Mesothelial cell of epicardium (in vitro differentiated cells): ENCODE measurements around the gene MRPL16. TPM values are rescaled to one million over a fixed set of nuclear protein-coding genes. Genes with fewer than 3 reads are reported as not detected.
"Not testable (repeated sequence)": the region's sequence is repeated elsewhere in the genome, so short reads cannot be mapped to it uniquely, and the experiment has no call there.

ENCODE experiments used
- DNase-seq, 2 experiments: peaks; one replicate each; pipeline ENCODE4 v3.0.0; 2021; ENCODE audit warnings: low spot score in 2 of 2; ENCODE audit not compliant: unreplicated experiment in 2 of 2
- H3K27ac Mint-ChIP-seq: 2 replicates; pipeline ENCODE4 v1.8.0; 2021; ENCODE audit warnings: mixed read lengths
- H3K27me3 Mint-ChIP-seq: 2 replicates; pipeline ENCODE4 v1.8.0; 2021; ENCODE audit warnings: low read depth, mixed read lengths
- H3K36me3 Mint-ChIP-seq: 2 replicates; pipeline ENCODE4 v1.8.0; 2021; ENCODE audit warnings: mixed read lengths
- H3K4me1 Mint-ChIP-seq: 2 replicates; pipeline ENCODE4 v1.8.0; 2021; ENCODE audit warnings: mixed read lengths
- H3K4me3 Mint-ChIP-seq: 2 replicates; pipeline ENCODE4 v1.8.0; 2021; ENCODE audit warnings: mild to moderate bottlenecking, moderate library complexity, mixed read lengths
- H3K9me3 Mint-ChIP-seq: 2 replicates; pipeline ENCODE4 v1.8.0; 2021; ENCODE audit warnings: mixed read lengths
- CTCF ChIP-seq: fragments of 200-600 bp; sonication (generic); IDR thresholded peaks from one replicate; pipeline ENCODE4 v1.5.0; 2021; ENCODE audit warnings: antibody characterized with exemption; ENCODE audit not compliant: unreplicated experiment
- total RNA-seq: library from RNA; stranded (reverse); gene quantifications from 3 replicates; pipeline ENCODE4 v1.2.1, GENCODE V29; 2021

MRPL16 gene
- total RNA-seq: 34.3 to 42.3 TPM (median 37.2 TPM) in 3 replicates

- Mint-ChIP-seq H3K36me3 (peaks cover 7% of the 10 kb centered on the region), H3K27ac (peak within 1 kb of the TSS; percentile 95), H3K4me1 (peaks cover 11% of the 10 kb centered on the region), H3K4me3 (peak within 1 kb of the TSS; percentile 92), H3K9me3 (peaks cover 4% of the 10 kb centered on the region), H3K27me3 (peaks cover 6% of the 10 kb centered on the region)
- DNase-seq: peak; percentile 73 to 91
- TF ChIP-seq CTCF: peak; percentile 15
These were observed at the start of gene MRPL16 for GRCh38 chr11:59810189-59810910. Gene MRPL16 (minus strand): TSS chr11:59810778. CDS start chr11:59810658, 120 bp downstream.

- no peaks in the 10 kb centered on the region for H3K9me3 Mint-ChIP-seq
- H3K4me1 Mint-ChIP-seq: no peaks in the 10 kb centered on the region
- no peak overlapping the region for H3K4me3 Mint-ChIP-seq
- no peak overlapping the region for H3K27ac Mint-ChIP-seq
- no peaks in the 10 kb centered on the region for H3K36me3 Mint-ChIP-seq
- TF ChIP-seq CTCF: no peak
- no peaks in the 10 kb centered on the region for H3K27me3 Mint-ChIP-seq
- no peak for DNase-seq
These were observed 49.1 kb upstream of the MRPL16 start for GRCh38 chr11:59859673-59860072.

DNA sequence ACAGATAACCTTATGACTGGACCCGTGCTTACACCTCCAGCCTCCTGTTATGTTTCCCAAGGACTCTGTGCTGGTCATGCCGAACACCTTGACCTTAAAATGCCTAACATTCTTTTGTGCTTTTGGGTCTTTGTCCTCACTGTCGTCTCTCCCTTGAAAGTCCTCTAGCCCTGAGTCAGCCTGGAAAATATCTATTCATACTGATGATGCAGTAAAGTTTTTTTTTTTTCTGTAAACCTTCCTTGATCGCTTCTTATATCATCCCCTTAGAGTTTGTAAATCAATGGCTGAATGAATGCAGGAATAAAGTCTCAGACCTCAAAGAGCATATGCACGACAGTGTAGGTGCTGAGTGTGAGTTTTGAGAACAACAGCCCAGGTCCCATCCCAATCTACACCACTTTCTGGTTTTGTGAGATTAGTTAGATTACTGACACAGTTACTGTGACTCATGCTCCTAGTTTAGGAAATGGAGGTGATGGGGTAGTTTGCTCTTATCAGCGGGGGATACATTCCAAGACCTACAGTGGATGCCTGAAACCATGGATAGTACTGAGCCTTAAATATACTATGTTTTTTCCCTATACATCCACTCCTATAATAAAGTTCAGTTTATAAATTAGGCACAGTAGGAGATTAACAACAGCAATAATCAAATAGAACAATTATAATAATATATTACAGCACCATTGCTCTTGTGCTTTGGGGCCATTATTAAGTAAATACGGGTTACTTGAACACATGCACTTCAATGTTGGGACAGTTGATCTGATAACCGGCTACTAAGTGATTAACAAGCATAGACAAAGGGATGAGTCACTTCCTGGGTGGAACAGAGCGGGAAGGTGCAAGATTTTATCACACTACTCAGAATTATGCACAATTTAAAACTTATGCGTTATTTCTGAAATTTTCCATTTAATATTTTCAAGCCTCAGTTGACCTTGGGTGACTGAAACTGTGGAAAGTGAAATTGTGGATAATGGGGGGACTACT is 47.2 kb upstream of the MRPL16 start:
- TF ChIP-seq CTCF: no peak
- Mint-ChIP-seq H3K27ac (no peak overlapping the region), H3K9me3 (no peaks in the 10 kb centered on the region)

GRCh38 chr11:59854871-59855270 is 44.3 kb upstream of the MRPL16 start:
- Mint-ChIP-seq H3K9me3 (peaks cover 3% of the 10 kb centered on the region), H3K27ac (no peak overlapping the region), H3K36me3 (no peaks in the 10 kb centered on the region), H3K27me3 (no peaks in the 10 kb centered on the region), H3K4me3 (no peak overlapping the region), H3K4me1 (no peaks in the 10 kb centered on the region)
- no peak for TF ChIP-seq CTCF
- no peak for DNase-seq

More for the DNA sequence above, 47.2 kb upstream of the MRPL16 start:
- no peak overlapping the region for H3K4me3 Mint-ChIP-seq
- no peaks in the 10 kb centered on the region for H3K27me3 Mint-ChIP-seq
- no peaks in the 10 kb centered on the region for H3K36me3 Mint-ChIP-seq
- no peaks in the 10 kb centered on the region for H3K4me1 Mint-ChIP-seq
- no peak for DNase-seq

DNA sequence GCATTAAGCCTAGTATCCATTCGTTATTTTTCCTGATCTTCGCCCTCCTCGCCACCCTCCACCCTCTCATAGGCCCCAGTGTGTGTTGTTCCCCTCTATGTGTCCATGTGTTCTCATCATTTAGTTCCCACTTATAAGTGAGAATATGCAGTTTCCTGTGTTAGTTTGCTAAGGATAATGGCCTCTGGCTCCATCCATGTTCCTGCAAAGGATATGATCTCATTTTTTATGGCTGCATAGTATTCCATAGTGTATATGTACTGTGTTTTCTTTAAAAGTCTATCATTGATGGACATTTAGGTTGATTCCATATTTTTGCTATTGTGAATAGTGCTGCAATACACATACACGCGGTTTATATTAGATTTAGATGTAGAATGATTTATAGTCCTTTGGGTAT is 40.8 kb upstream of the MRPL16 start:
- not testable (repeated sequence) for DNase-seq, H3K36me3 Mint-ChIP-seq, H3K27ac Mint-ChIP-seq, H3K27me3 Mint-ChIP-seq, H3K4me3 Mint-ChIP-seq, H3K4me1 Mint-ChIP-seq, H3K9me3 Mint-ChIP-seq

DNA sequence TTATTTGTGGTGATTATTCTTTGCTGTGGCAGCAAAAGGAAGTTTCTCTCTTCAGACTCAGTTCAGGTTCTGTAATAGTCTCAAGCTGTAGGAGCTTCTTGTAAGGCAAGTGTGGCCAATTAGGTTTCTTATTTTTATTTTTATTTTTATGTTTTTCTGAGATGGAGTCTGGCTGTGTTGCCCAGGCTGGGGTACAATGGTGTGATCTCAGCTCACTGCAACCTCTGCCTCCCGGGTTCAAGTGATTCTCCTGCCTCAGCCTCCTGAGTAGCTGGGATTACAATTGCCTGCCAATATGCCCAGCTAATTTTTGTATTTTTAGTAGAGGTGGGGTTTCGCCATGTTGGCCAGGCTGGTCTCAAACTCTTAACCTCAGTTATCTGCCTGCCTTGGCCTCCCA is 39.0 kb upstream of the MRPL16 start:
- H3K36me3 Mint-ChIP-seq, H3K4me1 Mint-ChIP-seq, H3K4me3 Mint-ChIP-seq, H3K9me3 Mint-ChIP-seq, H3K27ac Mint-ChIP-seq, DNase-seq, H3K27me3 Mint-ChIP-seq: not testable (repeated sequence)
